CD4-positive, alpha-beta T cell treated with Interferon alpha-2 for 1 hour (primary cell): Measurements from ENCODE around the gene RPH3AL.
A peak's percentile ranks its signal among the peaks of the same experiment; 100 is the strongest.
"Not testable (repeated sequence)": the region's sequence is repeated elsewhere in the genome, so short reads cannot be mapped to it uniquely, and the experiment has no call there.

Source experiments
- DNase-seq, 2 donors: peaks; one replicate each; pipeline ENCODE4 v3.0.0-alpha.2; 2020 to 2022

RPH3AL gene

DNA sequence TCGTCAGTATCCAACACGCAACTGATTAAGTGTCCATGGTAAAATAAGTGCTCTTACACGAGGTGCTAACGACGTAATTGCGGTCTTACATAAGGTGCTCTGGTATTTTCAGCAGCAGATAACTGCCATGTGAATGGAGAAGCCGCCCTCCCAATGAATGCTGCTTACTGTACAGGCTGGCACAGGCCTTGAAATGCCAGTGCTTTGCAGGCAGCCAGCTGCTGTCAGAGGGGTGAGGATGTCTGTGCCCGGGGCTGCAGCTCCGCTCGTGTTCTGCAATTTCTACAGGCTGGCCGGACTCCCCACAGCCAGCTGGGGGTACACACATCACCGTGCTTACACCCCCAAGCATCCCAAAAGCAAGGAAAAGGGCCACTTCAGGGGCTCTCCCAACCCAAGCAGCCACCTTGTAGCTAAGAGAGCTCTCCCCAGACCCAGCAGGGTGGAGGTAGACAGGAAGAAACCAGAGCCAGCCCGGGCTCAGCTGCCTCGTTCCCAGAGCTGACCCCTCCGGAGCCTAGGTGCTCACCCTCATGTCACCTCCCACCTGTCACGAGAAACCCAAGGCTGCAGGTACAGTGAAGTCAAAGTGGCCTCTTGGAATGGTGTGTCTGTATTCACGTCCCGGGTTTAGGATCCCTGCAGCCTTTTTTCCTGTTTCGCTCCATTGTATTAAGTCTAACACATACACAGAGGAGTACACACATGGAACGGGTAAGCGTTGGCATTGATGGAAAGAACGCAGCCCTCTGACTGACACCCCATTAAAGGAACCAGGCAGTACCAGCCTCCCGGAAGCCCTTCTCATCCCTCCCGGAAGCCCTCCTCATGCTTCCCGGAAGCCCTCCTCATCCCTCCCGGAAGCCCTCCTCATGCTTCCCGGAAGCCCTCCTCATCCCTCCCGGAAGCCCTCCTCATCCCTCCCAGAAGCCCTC is 27.2 kb upstream of the RPH3AL start:
- no peak for DNase-seq

GRCh38 chr17:378068-378467 is 25.5 kb upstream of the RPH3AL start:
- DNase-seq = no peak

- DNase-seq = no peak
These were observed 24.6 kb upstream of the RPH3AL start for GRCh38 chr17:376936-377863.

DNA sequence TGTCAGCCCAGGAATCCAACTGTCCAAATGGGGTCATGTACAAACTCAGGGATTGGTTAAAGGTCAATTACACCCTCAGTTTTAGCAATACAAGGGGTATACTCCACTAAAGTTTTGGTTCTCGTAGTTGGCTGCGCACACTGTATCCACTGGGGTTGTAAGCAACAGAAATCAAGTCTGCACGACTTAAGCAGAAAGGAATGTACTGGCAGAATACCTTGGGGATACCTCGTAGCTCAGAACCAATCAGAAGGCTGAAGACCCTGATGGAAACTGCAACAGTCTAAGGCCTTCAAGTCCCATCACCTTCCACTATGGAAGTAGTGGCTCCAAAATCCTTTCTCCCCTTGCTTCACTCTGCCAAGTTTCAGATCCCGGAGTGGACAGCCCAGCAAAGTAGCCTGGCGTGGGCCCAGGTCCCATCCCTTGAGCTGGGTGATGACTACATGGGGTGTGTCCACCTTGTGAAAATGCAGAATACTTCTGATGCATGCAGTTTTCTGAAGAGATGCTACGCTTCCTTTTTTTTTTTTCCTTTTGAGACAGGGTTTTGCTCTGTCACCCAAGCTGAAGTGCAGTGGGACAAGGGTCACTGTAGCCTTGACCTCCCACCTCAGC is 21.1 kb upstream of the RPH3AL start:
- DNase-seq = no peak

GRCh38 chr17:372157-373152 is 19.8 kb upstream of the RPH3AL start:
- no peak for DNase-seq

DNA sequence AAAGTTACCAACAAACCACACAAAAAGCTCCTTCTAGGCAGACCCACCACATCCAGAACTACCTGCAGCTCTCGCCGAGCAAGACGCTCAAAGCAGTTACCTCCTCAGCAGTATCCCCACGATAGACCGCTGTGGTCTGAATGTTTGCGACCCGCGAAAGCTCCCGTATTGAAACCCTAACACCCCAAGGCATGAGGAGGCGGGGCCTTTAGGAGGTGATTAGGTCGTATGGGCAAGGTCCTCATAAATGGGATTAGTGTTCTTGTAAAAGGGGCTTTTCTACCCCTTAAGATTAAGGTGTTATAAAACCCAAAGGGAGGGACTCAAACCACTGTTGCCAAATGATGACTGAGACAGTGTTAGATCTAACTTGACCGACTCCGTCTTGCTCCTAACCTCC is 19.0 kb upstream of the RPH3AL start:
- DNase-seq = no peak

DNA sequence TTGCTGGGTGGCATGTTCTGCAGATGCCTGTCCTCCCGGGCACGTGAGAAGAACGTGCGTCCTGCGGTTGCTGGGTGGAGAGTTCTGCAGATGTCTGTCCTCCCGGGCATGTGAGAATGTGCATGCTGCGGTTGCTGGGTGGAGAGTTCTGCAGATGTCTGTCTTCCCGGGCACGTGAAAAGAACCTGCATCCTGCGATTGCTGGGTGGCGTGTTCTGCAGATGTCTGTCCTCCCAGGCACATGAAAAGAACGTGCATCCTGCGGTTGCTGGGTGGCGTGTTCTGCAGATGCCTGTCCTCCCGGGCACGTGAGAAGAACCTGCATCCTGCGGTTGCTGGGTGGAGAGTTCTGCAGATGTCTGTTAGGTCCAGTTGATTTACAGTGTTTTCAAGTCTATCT is 15.0 kb upstream of the RPH3AL start:
- not testable (repeated sequence) for DNase-seq

DNA sequence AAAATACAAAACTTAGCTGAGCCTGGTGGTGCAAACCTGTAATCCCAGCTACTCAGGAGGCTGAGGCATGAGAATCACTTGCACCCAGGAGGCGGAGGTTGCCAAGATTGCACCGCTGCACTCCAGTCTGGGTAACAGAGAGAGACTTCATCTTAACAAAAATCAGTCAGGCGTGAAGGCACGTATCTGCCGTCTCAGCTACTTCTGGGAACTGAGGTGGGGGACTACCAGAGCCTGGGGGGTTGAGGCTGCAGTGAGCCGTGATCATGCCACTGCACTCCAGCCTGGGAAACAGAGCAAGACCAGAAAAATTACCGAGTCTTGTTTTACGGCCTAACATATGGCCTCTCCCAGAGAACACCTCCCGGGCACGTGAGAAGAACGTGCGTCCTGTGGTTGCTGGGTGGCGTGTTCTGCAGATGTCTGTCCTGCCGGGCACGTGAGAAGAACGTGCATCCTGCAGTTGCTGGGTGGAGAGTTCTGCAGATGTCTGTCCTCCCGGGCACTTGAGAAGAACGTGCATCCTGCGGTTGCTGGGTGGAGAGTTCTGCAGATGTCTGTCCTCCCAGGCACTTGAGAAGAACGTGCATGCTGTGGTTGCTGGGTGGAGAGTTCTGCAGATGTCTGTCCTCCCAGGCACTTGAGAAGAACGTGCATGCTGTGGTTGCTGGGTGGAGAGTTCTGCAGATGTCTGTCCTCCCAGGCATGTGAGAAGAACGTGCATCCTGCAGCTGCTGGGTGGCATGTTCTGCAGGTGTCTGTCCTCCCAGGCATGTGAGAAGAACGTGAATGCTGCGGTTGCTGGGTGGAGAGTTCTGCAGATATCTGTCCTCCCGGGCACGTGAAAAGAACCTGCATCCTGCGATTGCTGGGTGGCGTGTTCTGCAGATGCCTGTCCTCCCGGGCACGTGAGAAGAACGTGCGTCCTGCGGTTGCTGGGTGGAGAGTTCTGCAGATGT is 14.3 kb upstream of the RPH3AL start:
- DNase-seq = peak in 1 of 2 donors; percentile 2

DNA sequence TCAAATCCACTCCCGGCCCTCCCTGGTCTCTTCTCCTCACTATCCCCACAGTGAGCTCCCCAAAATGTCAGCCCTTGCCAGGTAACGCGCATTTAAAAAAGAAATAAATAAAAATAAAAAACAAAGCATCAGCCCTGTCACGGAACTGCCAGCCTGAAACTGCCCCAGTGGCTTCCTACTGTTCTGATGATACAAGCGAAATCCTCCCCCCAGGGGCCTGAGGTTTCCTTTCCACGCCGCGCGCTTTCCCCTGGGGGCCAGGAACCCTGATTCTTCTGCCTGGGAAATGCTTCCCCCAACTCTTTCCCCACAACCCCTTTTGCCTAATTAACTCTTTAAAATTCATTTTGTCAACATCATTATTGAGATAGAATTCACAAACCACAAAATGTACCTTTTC is 12.2 kb upstream of the RPH3AL start:
- no peak for DNase-seq

- no peak for DNase-seq
These were observed 11.7 kb upstream of the RPH3AL start for GRCh38 chr17:364308-364707.

DNA sequence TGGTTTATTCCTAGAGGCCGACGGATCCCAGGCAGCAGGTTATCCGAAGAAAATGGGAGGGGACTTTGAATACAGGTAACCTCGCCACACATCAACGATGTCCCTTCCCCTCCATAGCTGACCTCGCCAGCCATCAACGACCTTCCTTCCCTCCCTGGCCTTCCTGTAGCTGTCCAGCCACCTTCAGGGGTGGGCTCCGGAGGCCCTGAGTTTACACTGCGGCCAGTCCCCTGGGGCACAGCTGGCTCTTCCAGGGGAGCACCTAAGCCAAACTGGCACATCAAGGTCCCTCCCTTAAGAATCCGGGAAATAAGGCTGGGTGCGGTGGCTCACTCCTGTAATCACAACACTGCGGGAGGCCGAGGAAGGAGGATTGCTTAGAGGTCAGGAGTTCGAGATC is 10.1 kb upstream of the RPH3AL start:
- DNase-seq = no peak

- no peak for DNase-seq
These were observed 7.6 kb upstream of the RPH3AL start for GRCh38 chr17:360092-360750.

- DNase-seq = no peak
These were observed 6.0 kb upstream of the RPH3AL start for GRCh38 chr17:358491-359151.

- no peak for DNase-seq
These were observed 5.0 kb upstream of the RPH3AL start for GRCh38 chr17:357644-358043.

DNA sequence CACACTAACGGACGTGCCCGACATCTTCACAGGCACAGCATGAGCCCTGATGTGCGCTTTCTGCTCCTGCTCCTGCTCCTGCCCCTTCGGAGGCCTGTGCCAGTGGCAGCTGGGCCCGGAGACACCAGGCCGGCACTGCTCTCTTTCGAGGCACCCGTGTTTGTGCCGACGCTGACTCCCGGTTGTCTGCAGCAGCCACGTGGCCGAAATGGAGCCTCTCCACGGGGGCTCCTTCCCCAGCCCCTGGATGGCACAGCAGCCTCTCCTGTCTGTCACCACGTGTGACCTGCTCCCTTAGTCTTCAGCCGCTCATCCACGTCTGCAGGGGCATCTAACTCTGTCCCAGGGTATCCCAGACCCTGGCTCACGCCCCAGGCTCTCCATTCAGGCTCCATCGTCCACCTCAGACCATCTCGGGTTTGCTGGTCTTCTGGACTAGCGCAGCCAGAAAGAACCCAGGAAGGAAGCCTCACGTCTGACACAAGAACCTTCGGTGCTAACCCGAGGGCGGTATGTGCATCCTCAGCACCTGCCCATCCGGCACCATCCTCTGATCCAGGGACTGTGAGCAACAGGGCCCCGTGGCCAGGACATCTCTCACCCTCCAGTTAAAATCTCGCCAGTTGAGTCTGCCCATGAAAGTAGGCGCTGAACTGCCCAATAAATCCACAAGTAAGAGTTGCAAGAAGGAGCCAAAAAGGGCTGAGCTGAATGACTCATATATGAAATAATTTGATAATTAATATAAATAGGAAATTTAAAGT is 4.2 kb upstream of the RPH3AL start:
- DNase-seq = no peak

- DNase-seq = no peak
These were observed 2.3 kb upstream of the RPH3AL start for GRCh38 chr17:354651-355556.

GRCh38 chr17:353838-354234 is 1.2 kb upstream of the RPH3AL start:
- no peak for DNase-seq
